ENCODE results near the gene ATP1A1.

DNA sequence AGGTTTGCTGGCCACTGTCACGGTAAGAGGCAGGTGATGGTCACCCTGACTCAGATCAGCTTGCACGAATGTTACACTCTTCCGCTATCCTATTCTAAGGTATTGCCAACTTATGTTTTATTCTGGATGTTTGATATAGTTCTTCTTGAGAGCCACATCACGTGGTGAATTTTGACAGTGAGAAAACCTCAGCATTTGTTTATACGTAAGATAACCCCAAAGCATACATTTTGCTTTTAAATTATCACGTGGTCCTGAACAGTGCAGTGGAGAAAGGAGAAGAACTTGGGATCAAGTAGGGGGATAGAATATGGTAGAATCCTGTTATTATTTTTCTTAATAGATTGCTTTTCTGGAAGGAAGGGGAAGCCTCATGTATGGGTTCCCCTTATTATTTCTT is 16.6 kb downstream of the ATP1A1 start:
- no peak for TF ChIP-seq CTCF (IDR thresholded peaks at IDR 0.05)
- TF ChIP-seq EZH2 (IDR thresholded peaks at IDR 0.05; ENCODE audit: borderline replicate concordance, insufficient read depth, low read depth, low read length, poor library complexity, severe bottlenecking), result no peak
